ENCODE data around the gene SLC22A8.

DNA sequence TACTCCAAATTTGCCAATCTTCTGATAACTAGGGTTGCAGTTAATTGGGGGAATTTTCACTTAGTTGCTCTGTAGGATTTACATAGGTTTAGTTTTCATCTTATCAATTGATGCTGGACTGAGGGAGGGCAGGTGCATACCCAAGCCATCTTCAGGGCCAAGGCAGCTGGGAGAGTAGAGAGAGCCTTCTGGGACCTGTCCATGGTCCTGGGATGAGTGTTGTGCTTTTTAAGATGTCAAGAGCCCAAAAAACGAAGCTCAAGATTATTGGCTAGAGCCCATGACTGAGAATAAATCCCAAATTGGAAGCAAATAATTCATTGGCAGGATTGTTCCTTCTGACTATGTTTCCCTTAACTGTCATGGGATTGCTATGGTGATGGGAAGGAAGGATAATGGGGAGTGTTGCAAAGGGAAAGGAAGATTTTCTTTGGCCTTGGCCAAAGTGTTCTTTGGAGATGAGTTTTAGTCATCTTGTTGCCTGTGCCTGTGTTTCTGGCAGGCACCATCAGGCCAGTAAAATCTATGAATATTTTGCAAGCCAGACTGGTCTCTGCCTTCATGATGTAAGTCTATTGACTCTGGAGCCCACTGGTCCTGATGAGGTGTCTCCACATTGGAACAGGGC lies 35.4 kb downstream of the SLC22A8 start:
- TF ChIP-seq HDGF (IDR thresholded peaks at IDR 0.05; ENCODE audit: borderline replicate concordance): no peak
- TF ChIP-seq FOXM1 (IDR thresholded peaks at IDR 0.05; ENCODE audit: borderline replicate concordance): no peak
- TF ChIP-seq SUZ12 (IDR thresholded peaks at IDR 0.05): no peak
- no peak for TF ChIP-seq L3MBTL2 (conservative IDR thresholded peaks at IDR 0.05)
- TF ChIP-seq TARDBP (IDR thresholded peaks at IDR 0.05): no peak
- no peak for TF ChIP-seq LEF1 (IDR thresholded peaks at IDR 0.05; ENCODE audit: borderline replicate concordance)

Measured in HEK293T (cell line).